CD4-positive, alpha-beta T cell treated with Interferon alpha-2 for 1 hour (primary cell): ENCODE measurements around the gene F13A1.

Source experiments
- DNase-seq, 2 donors: peaks; one replicate each; pipeline ENCODE4 v3.0.0-alpha.2; 2020 to 2022

The F13A1 gene

GRCh38 chr6:6239598-6240581 is 80.6 kb downstream of the F13A1 start:
- no peak for DNase-seq

DNA sequence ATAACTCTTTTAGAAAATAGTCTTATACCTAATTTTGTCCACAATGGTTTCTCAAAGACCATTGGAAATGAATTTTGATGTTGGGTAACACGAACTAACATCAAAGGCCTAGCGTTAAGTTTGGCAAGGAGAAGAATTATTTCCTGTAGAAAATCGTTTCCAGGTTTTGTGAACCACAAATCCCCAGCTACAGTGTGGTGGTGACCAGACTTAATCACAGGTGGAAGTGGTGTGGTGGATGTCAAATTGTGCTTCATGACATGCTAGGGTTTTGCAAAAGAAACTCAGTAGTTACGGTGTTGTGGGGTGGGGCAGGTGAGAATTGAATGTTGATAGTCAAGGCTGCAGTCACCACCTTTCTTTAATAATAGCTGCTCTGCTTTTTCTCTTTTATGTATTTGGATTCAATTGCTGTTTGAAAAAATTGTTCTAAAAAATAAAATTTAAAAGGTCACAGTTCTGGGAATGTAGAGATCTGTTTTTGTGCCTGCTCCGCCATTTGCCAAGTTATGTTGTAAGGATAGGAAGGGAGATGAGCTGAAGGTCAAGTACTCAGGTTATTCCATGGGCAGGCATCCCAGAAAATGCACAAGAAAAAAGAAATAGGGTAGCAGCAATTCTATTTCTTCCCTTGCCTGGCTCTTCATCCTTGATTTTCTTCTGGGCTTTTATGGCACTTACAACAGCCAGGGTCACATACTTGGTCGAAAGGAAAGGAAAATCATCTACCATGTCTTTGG is 83.6 kb downstream of the F13A1 start:
- no peak for DNase-seq

GRCh38 chr6:6235786-6236185 is 84.7 kb downstream of the F13A1 start:
- no peak for DNase-seq

GRCh38 chr6:6234963-6235362 is 85.5 kb downstream of the F13A1 start:
- no peak for DNase-seq

- DNase-seq: no peak
Measured at GRCh38 chr6:6230286-6230685, 90.2 kb downstream of the F13A1 start.

DNA sequence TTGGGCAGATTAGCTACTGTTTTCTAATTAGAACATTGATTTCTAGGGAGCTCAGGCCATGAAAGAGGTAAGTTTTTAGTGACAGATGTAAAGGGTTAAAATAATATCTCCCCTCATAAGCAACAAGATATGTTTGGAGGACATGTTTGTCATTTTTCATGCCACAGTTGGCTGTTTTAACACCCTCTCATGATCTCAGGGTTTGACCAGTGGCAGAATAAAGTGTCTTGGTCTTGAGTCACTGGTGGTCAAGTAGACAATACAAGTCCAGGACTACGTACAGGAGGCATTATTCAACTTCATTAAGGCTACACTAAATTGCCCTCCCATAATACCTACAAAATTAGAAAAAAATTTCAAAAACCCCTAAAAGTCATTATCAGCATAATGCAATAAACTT is 92.6 kb downstream of the F13A1 start:
- no peak for DNase-seq

DNA sequence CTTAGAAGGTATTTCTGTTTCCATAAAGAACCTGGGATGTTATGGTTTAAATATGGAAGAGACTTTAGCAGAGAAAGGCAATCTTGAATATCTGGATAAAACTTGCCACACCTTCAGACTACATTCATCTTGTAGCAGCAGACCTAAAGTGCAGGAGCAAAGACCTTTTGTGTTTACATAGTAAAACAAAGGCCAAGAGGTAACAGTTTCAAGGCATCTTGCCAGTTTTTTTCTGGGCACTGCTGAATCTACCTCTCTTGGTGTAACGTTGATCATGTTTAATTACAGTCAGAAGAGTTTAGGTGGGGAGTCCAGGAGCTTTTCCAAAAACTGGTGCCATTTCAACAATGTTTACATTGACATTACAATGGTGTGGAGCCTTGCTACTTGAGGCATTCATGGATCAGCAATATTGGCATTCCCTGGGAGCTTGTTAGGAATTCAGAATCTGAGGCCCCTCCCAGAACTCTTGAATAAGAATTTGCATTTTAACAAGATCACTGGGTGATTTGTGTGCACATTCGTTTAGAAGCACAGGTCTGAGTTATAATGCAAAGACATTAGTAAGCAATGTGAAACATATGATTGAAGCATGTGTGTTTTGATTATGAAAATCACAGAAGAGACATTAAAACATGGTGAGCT is 94.5 kb downstream of the F13A1 start:
- no peak for DNase-seq

- DNase-seq: no peak
Measured at GRCh38 chr6:6224933-6225486, 95.5 kb downstream of the F13A1 start.

DNA sequence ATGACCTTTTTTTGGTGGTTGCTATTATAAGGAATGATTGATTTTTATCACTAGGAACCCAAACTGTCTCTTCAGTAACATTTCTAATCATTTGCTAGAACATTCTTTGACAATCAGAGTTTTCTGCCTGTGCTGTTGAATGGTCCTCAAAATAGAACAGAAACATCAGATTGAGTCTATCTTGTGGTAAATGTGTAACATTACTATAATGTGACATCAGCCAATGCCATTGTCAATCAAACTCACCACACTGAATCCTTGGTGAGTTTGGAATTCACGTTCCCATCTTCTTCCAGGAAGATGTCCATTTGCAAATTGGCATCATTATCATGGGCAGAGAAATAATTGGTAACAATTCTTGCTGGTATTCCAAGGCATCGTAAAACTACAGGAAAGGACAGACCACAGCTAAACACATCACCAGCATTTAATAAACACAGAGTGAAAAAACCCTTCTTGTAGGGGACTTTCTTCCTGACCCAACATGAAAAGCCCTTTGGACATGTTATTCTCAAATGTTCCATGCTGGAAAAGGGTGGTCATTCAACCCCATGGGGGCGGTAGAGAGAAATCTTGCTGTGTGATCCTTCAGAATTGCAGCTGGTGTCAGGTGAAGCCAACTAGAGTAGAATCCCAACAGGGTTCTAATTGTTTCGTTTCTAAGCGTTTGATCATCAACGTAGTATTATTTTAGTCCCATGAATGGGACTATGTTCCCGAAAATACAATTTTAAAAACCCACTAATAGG is 98.5 kb downstream of the F13A1 start:
- DNase-seq: no peak

- no peak for DNase-seq
Measured at GRCh38 chr6:6220718-6221117, 99.7 kb downstream of the F13A1 start.

- DNase-seq: no peak
Measured at GRCh38 chr6:6219716-6220115, 100.7 kb downstream of the F13A1 start.

- DNase-seq: no peak
Measured at GRCh38 chr6:6218759-6219085, 101.7 kb downstream of the F13A1 start.

DNA sequence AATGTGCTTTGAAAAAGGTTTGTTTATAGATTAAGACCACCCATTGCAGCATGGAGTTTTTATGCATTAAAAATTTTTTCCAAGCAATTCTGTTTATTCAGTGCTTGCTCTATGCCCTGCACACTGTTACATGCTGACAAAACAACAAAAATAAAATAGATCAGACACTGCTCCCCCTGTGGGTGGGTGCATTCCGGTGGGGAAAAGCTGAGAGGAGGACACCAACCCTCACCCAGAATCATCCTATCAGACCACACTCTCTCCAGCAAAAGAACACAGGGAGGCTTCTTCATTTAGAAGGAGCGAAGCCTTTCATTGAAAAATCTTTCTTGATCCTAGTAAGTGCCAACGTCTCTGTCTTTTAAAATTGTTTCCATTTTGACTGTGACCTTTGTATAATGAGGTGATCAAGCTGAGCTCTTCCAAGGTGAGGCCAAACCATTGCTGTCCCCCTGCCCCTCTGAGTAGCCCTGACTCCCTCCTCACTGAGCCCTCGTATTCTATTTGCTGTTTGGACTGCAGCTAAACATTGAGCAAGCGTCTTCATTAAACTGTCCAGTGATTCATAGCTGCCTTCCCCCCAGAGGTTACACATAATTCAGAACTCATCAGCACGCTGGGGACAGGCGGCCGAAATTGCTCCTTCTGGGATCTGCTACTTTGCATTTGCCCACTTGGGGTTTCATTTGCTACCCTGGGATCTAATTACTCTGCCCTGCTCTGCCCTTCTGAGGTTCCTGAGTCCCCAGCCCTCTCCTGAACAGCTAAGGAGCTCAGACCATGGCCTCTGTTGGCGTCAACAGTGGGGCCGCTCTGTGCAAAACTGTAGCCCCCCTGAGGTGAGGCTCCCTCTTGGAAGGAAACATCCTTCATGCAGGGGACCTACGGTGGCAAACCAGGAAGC is 102.4 kb downstream of the F13A1 start:
- no peak for DNase-seq

- DNase-seq: no peak
Measured at GRCh38 chr6:6210994-6211393, 109.5 kb downstream of the F13A1 start.

DNA sequence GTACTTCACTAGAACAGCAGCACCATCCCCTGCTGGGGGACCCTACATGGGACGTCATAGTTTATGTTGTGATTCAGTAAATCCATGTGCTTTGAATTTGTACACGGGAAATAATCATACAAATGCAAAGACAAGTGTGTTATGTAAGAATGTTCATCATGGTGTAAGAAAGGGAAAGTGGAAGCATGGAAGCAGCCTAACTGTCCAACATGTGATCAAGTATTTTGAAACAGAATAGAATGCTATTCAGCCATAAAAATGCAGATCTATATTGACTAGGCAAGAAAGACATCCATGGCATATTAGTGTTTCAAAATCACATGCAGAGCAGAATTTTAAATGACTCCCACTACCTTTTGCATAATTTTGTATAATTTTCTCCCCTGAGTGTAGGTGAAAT is 117.6 kb downstream of the F13A1 start:
- DNase-seq: no peak

DNA sequence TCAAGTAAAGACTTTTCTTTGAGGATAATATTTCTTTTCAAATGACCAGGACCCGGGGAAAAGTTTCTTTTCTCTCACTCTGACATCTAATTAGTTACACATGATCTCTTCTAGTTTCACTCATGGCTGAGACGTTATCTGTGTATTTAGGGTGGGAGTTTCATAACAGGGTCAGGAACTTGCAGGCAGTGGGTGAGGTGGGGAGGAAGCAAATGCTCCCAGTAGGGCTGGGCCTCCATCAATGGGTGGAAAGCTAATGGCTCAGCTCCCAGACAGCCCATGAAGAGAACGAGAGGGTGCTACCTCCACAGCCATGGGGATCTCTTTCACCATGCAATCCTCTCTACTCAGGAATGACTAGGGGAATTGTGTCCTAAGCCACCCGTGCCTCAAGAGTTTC is 119.3 kb downstream of the F13A1 start:
- no peak for DNase-seq

DNA sequence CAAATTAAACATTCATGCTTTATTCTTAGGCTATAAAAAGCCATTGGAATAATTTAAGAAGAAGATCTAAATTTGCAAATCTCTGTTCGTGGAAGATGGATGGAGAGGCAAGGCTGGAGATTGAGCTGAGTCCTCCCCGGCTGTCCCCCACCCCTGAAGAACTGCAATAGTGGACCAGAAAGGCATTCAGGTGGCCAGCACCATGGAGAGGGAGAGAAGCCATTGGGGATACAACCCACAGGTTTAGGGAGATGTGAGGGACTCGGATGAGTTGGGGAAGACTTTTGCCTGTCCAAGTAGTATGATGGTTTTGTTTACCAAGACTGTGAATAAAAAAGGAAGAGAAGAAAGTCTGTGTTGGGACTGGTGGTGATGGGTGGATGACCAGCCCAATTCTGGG is 120.8 kb downstream of the F13A1 start:
- DNase-seq: no peak

GRCh38 chr6:6196762-6197161 is 123.7 kb downstream of the F13A1 start:
- no peak for DNase-seq

GRCh38 chr6:6195080-6195479 is 125.4 kb downstream of the F13A1 start:
- DNase-seq: no peak

- DNase-seq: no peak
Measured at GRCh38 chr6:6193221-6193745, 127.2 kb downstream of the F13A1 start.

DNA sequence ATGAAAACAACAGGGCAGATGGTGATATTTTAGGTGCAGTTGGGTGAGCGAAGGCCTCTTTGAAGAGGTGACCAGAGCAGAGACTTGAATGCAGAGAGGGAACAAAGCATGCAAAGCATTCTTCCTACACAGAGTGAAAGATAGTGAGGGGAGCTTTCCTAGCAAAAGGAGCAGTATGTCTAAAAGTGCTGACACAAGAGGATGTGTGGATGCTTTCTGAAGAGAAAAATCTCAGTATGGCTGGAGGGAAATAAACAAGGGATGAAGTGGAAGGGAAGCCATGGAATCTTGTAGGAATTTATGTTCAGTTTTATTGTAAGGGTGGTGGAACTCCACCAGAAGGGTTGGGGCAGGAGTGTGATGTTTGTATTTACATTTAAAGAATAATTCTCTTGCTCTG is 128.6 kb downstream of the F13A1 start:
- DNase-seq: no peak
